Chondrocyte (in vitro differentiated cells): Measurements from ENCODE around the gene ABCA1. TPM values are rescaled to one million over a fixed set of nuclear protein-coding genes. Genes with fewer than 3 reads are reported as not detected.

Experiments used
- DNase-seq: peaks from one replicate; pipeline ENCODE4 v3.0.0; 2021; ENCODE audit warnings: mixed read lengths, low spot score
- H3K27ac Mint-ChIP-seq: one replicate; pipeline ENCODE4 v1.8.0; 2021; ENCODE audit warnings: mild to moderate bottlenecking, moderate library complexity, mixed read lengths; ENCODE audit not compliant: unreplicated experiment
- H3K27me3 Mint-ChIP-seq: 2 replicates; pipeline ENCODE4 v1.8.0; 2021; ENCODE audit warnings: low read depth, mixed read lengths
- H3K36me3 Mint-ChIP-seq: 2 replicates; pipeline ENCODE4 v1.8.0; 2021; ENCODE audit warnings: low read depth, mixed read lengths
- H3K4me1 Mint-ChIP-seq: 2 replicates; pipeline ENCODE4 v1.8.0; 2021; ENCODE audit warnings: low read depth, mild to moderate bottlenecking, mixed read lengths
- H3K4me3 Mint-ChIP-seq: one replicate; pipeline ENCODE4 v1.8.0; 2021; ENCODE audit warnings: mild to moderate bottlenecking, moderate library complexity, mixed read lengths; ENCODE audit not compliant: unreplicated experiment
- H3K9me3 Mint-ChIP-seq: 2 replicates; pipeline ENCODE4 v1.8.0; 2021; ENCODE audit warnings: low read depth, mixed read lengths
- CTCF ChIP-seq: fragments of 200-600 bp; sonication (generic); IDR thresholded peaks from 2 replicates; pipeline ENCODE4 v1.5.0; 2021; ENCODE audit warnings: antibody characterized with exemption, mild to moderate bottlenecking, moderate library complexity
- total RNA-seq: library from RNA; stranded (reverse); gene quantifications from 3 replicates; pipeline ENCODE4 v1.2.1, GENCODE V29; 2021

ABCA1 gene
- total RNA-seq, 1 donor from 2014 or later, result 22.4 TPM

GRCh38 chr9:104767507-104767906, 160.4 kb downstream of the ABCA1 start:
- H3K36me3 Mint-ChIP-seq, result no peaks in the 10 kb centered on the region
- no peaks in the 10 kb centered on the region for H3K27me3 Mint-ChIP-seq
- peaks cover 15% of the 10 kb centered on the region for H3K4me1 Mint-ChIP-seq
- no peak overlapping the region for H3K27ac Mint-ChIP-seq
- DNase-seq, result no peak
- no peaks in the 10 kb centered on the region for H3K9me3 Mint-ChIP-seq
- no peak overlapping the region for H3K4me3 Mint-ChIP-seq
- TF ChIP-seq CTCF, result no peak

DNA sequence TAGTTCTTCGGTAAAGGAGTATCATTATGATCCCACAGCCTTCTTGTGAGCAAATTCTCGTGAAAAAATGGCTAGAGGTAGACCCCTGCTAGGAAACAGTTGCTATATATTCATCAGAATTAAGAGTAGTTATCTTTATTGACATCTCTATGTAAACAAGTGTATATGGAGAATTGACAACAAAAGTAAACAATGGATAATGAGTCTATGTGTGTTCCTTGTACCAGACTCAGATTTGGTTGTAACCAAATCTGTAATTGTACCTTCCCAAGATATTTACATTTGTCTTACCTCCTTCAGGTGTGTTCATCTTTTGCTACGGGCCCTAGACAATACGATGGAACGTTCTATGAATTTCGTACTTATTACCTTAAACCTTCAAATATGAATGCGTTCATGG, 161.9 kb downstream of the ABCA1 start:
- no peak for DNase-seq
- H3K4me1 Mint-ChIP-seq, result peaks cover 12% of the 10 kb centered on the region
- no peaks in the 10 kb centered on the region for H3K27me3 Mint-ChIP-seq
- no peak for TF ChIP-seq CTCF
- no peak overlapping the region for H3K4me3 Mint-ChIP-seq
- H3K27ac Mint-ChIP-seq, result no peak overlapping the region
- no peaks in the 10 kb centered on the region for H3K36me3 Mint-ChIP-seq
- H3K9me3 Mint-ChIP-seq, result no peaks in the 10 kb centered on the region

- Mint-ChIP-seq H3K27me3 (no peaks in the 10 kb centered on the region), H3K4me3 (peak overlapping the region; percentile 83), H3K9me3 (no peaks in the 10 kb centered on the region), H3K27ac (no peak overlapping the region), H3K4me1 (peaks cover 11% of the 10 kb centered on the region), H3K36me3 (peaks cover 3% of the 10 kb centered on the region)
- TF ChIP-seq CTCF, result no peak
- DNase-seq, result no peak
Measured at GRCh38 chr9:104765138-104765537, 162.8 kb downstream of the ABCA1 start.

DNA sequence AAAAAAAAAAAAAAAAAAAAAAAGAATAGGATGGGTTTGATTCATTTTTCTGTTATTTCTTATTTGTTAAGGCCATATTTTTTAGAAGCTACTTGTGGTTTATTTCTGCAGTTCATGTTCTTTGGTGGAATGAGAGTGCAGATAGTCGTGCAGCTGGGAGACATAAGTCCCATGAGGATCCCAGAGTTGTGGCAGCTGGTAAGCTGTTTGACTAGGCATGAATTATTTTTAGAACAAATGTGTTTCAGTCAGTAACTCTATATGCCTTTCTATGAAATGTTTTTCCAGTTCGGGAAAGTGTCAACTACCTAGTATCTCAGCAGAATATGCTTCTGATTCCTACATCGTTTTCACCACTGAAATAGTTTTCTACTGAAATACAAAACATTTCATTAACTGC, 169.0 kb downstream of the ABCA1 start:
- Mint-ChIP-seq H3K27me3 (no peaks in the 10 kb centered on the region), H3K4me1 (peaks cover 18% of the 10 kb centered on the region), H3K36me3 (peaks cover 3% of the 10 kb centered on the region), H3K9me3 (no peaks in the 10 kb centered on the region), H3K4me3 (no peak overlapping the region), H3K27ac (peak overlapping the region; percentile 56)
- TF ChIP-seq CTCF, result no peak
- DNase-seq, result no peak

GRCh38 chr9:104750185-104750767, 177.7 kb downstream of the ABCA1 start:
- Mint-ChIP-seq H3K27me3 (peaks cover 2% of the 10 kb centered on the region), H3K4me3 (no peak overlapping the region), H3K4me1 (peaks cover 16% of the 10 kb centered on the region), H3K27ac (no peak overlapping the region), H3K36me3 (peaks cover 7% of the 10 kb centered on the region), H3K9me3 (no peaks in the 10 kb centered on the region)
- DNase-seq, result no peak
- no peak for TF ChIP-seq CTCF
